AG10803 (cell line): ENCODE data around the gene SUSD4.
A peak's percentile ranks its signal among the peaks of the same experiment; 100 is the strongest.
"Not testable (repeated sequence)": the region's sequence is repeated elsewhere in the genome, so short reads cannot be mapped to it uniquely, and the experiment has no call there.

Experiments used
- DNase-seq: peaks from one replicate; pipeline ENCODE4 v3.0.0; 2010; ENCODE audit warnings: low read depth
- H3K4me3 ChIP-seq: 2 replicates; pipeline ENCODE4 v1.5.1; 2011; ENCODE audit warnings: mild to moderate bottlenecking, low read length, control low read depth
- CTCF ChIP-seq: conservative IDR thresholded peaks from 2 replicates; pipeline ENCODE4 v1.5.1; 2011; ENCODE audit warnings: mild to moderate bottlenecking, low read length, control low read depth, inconsistent platforms

The SUSD4 gene

GRCh38 chr1:223402790-223403142, 38.8 kb upstream of the SUSD4 start:
- no peak for DNase-seq
- H3K4me3 ChIP-seq: no peak overlapping the region
- TF ChIP-seq CTCF: no peak

- no peak for TF ChIP-seq CTCF
- no peak overlapping the region for H3K4me3 ChIP-seq
- peak; percentile 83 for DNase-seq
Observed at GRCh38 chr1:223401873-223402789, 38.2 kb upstream of the SUSD4 start.

- DNase-seq, H3K4me3 ChIP-seq: not testable (repeated sequence)
Observed at GRCh38 chr1:223399393-223399792, 35.4 kb upstream of the SUSD4 start.

- no peak for DNase-seq
- no peak overlapping the region for H3K4me3 ChIP-seq
- no peak for TF ChIP-seq CTCF
Observed at GRCh38 chr1:223394706-223395105, 30.7 kb upstream of the SUSD4 start.

GRCh38 chr1:223394242-223394641, 30.3 kb upstream of the SUSD4 start:
- DNase-seq: no peak
- no peak for TF ChIP-seq CTCF
- no peak overlapping the region for H3K4me3 ChIP-seq

- peak within 1 kb of the TSS; percentile 48 for H3K4me3 ChIP-seq
- DNase-seq: no peak
- TF ChIP-seq CTCF: no peak
Observed at GRCh38 chr1:223393275-223394214, 29.6 kb upstream of the SUSD4 start, which contains the start of gene CCDC185. TSS of gene CCDC185 (plus strand) at chr1:223393415. CDS start at chr1:223393476, 61 bp downstream.

- DNase-seq: no peak
- TF ChIP-seq CTCF: no peak
- H3K4me3 ChIP-seq: no peak overlapping the region
Observed at GRCh38 chr1:223390618-223391017, 26.6 kb upstream of the SUSD4 start.
